22Rv1 (cell line): ENCODE results near the gene LMTK2.

Source experiments
- H3K27ac ChIP-seq: fragments of 450-650 bp; 2 replicates; pipeline ENCODE4 v1.5.1; 2017
- CTCF ChIP-seq: fragments of 450-650 bp; IDR thresholded peaks from 2 replicates; pipeline ENCODE4 v1.5.1; 2017; ENCODE audit warnings: mild to moderate bottlenecking
- ZFX ChIP-seq: fragments of 450-650 bp; IDR thresholded peaks from 2 replicates; pipeline ENCODE4 v1.6.1; 2017; ENCODE audit warnings: antibody characterized with exemption, borderline replicate concordance

The LMTK2 gene

GRCh38 chr7:98241674-98242241 is 135.1 kb downstream of the LMTK2 start:
- H3K27ac ChIP-seq, result no peak overlapping the region
- TF ChIP-seq ZFX, result no peak
- TF ChIP-seq CTCF, result peak; percentile 55

- H3K27ac ChIP-seq, result no peak overlapping the region
- no peak for TF ChIP-seq ZFX
- TF ChIP-seq CTCF, result no peak
Measured at GRCh38 chr7:98242342-98242741, 135.7 kb downstream of the LMTK2 start.

GRCh38 chr7:98242934-98243333 is 136.3 kb downstream of the LMTK2 start:
- no peak for TF ChIP-seq ZFX
- no peak for TF ChIP-seq CTCF
- H3K27ac ChIP-seq, result no peak overlapping the region

- TF ChIP-seq ZFX, result no peak
- TF ChIP-seq CTCF, result no peak
- no peak overlapping the region for H3K27ac ChIP-seq
Measured at GRCh38 chr7:98244871-98245270, 138.2 kb downstream of the LMTK2 start.

- TF ChIP-seq ZFX, result no peak
- no peak for TF ChIP-seq CTCF
- no peak overlapping the region for H3K27ac ChIP-seq
Measured at GRCh38 chr7:98248156-98248555, 141.5 kb downstream of the LMTK2 start.

GRCh38 chr7:98249106-98249505 is 142.4 kb downstream of the LMTK2 start:
- TF ChIP-seq CTCF (no peak), ZFX (no peak)
- H3K27ac ChIP-seq, result no peak overlapping the region

GRCh38 chr7:98250789-98251188 is 144.1 kb downstream of the LMTK2 start:
- TF ChIP-seq ZFX (no peak), CTCF (no peak)
- peak overlapping the region; percentile 83 for H3K27ac ChIP-seq
